Measurements from ENCODE around the gene FGD3. TPM values are rescaled to one million over a fixed set of nuclear protein-coding genes. Genes with fewer than 3 reads are reported as not detected.

Gene FGD3
- polyA plus RNA-seq, 5 donors = 7.1 to 10.3 (median 7.9) TPM

- no peak for DNase-seq
Observed at GRCh38 chr9:93027750-93028149, 80.4 kb downstream of the FGD3 start.

GRCh38 chr9:93028448-93029006 is 81.2 kb downstream of the FGD3 start:
- DNase-seq = no peak

- no peak for DNase-seq
Observed at GRCh38 chr9:93030642-93031628, 83.6 kb downstream of the FGD3 start.

- DNase-seq = no peak
Observed at GRCh38 chr9:93031629-93032430, 84.5 kb downstream of the FGD3 start.

GRCh38 chr9:93032545-93032944 is 85.2 kb downstream of the FGD3 start:
- no peak for DNase-seq

GRCh38 chr9:93033531-93033930 is 86.2 kb downstream of the FGD3 start:
- no peak for DNase-seq

GRCh38 chr9:93035106-93035660 is 87.9 kb downstream of the FGD3 start:
- no peak for DNase-seq

- no peak for DNase-seq
Observed at GRCh38 chr9:93035821-93036351, 88.6 kb downstream of the FGD3 start.

- DNase-seq = no peak
Observed at GRCh38 chr9:93036887-93037475, 89.7 kb downstream of the FGD3 start.

GRCh38 chr9:93037476-93037971 is 90.2 kb downstream of the FGD3 start:
- no peak for DNase-seq

GRCh38 chr9:93038918-93039317 is 91.6 kb downstream of the FGD3 start:
- DNase-seq = no peak

- DNase-seq = no peak
Observed at GRCh38 chr9:93039456-93039855, 92.1 kb downstream of the FGD3 start.

GRCh38 chr9:93039976-93040375 is 92.7 kb downstream of the FGD3 start:
- no peak for DNase-seq

GRCh38 chr9:93040409-93040808 is 93.1 kb downstream of the FGD3 start:
- no peak for DNase-seq

- no peak for DNase-seq
Observed at GRCh38 chr9:93041108-93041802, 93.9 kb downstream of the FGD3 start.

- DNase-seq = no peak
Observed at GRCh38 chr9:93043122-93043521, 95.8 kb downstream of the FGD3 start.

GRCh38 chr9:93045521-93045920 is 98.2 kb downstream of the FGD3 start:
- no peak for DNase-seq

- DNase-seq = no peak
Observed at GRCh38 chr9:93048566-93049448, 101.5 kb downstream of the FGD3 start.

GRCh38 chr9:93049491-93049890 is 102.2 kb downstream of the FGD3 start:
- DNase-seq = no peak

Data from right lung (tissue), 5 donors.